Measurements from ENCODE around the gene NCKAP5.

Gene NCKAP5

DNA sequence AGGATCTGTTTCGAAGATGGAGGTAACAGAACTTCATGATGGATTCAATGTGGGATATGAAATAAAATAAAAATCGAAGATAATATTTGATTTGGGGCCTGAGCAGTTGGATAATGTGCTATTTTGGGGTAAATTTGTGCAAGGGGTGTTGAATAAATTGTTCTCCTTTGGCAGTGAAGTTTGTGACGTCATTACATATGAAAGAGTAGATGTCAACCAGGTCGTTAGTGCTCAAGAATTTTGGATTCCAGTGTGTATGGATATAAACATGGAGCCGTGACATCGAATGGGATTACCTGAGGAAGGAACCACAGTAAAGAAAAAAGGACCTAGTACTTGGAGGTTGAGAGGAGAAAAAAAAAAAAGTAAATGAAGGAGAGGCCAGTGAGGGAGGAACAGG lies 253.0 kb downstream of the NCKAP5 start:
- DNase-seq: no peak

DNA sequence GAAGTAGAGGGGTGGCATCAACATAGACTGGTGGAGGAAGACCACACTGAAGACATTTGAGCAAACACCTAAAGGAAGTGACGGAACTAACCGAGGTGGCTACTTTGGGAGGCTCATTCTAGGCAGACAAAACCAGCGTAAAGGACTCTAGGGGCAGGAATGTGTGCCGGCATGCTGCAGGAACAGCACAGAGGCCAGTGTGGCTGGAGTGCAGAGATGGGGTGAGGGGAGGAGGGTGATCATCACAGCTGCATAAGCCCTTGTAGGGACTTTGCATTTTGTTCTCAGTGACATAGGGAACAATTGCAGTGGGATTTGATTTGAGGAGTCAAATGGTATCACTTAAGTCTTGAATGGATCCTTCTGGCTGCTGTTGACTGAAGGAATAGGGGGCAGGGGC lies 253.5 kb downstream of the NCKAP5 start:
- DNase-seq: no peak

- DNase-seq: no peak
These were observed 256.1 kb downstream of the NCKAP5 start for GRCh38 chr2:133312038-133312729.

DNA sequence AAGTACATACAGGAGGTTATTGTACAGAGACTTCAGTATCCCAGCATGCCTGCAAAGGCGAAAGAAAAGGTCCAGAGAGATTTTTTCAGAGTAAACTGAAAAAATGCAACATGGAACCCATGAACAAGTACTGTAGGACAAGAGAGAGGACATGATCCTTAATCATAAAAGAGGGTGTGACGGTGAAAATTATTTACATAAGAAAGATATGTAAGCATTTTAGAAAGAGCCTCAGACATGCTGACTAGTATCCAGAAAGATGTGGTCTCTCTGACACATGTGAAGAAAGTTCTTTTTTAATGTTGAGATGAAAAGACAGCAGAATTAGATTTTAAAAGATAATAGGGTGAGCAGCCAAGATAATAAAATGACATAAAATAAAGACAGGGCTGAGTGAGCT lies 262.0 kb downstream of the NCKAP5 start:
- no peak for DNase-seq

GRCh38 chr2:133304344-133304743 lies 263.9 kb downstream of the NCKAP5 start:
- no peak for DNase-seq

DNA sequence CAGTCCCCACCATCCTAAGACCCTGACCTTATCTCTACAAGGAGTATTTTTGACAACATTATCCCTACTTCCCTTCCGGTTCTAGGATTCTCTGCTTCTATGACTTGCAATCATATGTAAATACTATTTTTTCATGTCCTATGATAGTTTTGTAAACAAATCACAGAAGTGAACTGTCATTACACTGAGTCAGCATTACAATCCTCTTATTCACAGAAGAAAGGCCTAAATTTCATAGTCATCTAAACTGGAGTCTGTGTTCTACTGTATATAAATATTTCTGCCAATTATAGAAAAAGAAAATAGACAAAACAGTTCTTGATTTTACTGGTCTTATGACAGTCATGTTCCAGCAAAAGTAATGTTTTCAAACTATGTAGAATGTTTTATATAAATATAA lies 265.1 kb downstream of the NCKAP5 start:
- DNase-seq: no peak

GRCh38 chr2:133296401-133296800 lies 271.9 kb downstream of the NCKAP5 start:
- no peak for DNase-seq

- DNase-seq: no peak
These were observed 274.5 kb downstream of the NCKAP5 start for GRCh38 chr2:133293544-133294353.

GRCh38 chr2:133292259-133292658 lies 276.0 kb downstream of the NCKAP5 start:
- DNase-seq: no peak

- DNase-seq: no peak
These were observed 280.6 kb downstream of the NCKAP5 start for GRCh38 chr2:133287709-133288108.

DNA sequence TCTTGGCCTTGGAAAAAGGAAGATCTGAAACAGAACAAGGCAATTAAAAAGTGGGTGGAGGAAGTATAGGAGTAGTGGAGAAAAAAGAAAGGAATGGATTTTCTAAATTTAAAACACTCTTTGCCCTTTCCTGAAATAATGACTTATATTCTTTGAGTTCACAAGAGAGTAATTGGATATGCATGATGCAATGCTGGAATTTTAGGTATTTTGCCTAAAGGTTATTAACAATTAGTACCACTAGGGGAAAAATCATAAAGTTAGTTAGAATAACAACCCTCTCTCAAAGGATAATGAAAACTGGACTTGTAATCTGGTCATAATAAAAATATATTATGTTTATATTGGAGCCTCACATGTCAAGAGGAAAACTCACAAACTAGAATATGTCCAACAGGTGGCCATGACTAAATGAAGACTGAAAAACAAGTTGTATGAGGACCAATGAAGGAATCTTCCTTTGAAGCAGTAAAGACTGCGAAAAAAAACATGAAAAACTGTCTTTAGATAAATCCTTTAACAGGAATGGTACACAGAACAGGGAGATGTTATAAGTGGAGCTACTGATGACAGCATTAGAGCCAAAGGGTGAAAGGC lies 281.8 kb downstream of the NCKAP5 start:
- no peak for DNase-seq

DNA sequence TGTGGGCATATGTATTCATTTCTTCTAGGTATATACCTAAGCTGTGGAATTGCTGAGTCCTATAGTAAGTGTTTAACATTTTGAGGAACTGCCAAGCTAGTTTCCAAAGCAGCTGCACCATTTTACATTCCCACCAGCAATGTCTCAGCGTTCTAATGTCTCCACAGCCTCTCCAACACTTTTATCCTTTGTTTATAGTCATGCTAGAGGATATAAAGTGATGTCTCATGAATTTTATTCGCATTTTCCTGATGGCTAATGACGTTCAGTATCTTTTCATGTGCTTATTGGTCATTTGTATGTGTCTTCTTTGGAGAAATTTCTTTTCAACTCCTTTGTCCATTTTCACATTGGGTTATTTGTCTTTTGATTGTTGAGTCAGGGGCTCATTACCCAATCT lies 295.2 kb downstream of the NCKAP5 start:
- DNase-seq: no peak

DNA sequence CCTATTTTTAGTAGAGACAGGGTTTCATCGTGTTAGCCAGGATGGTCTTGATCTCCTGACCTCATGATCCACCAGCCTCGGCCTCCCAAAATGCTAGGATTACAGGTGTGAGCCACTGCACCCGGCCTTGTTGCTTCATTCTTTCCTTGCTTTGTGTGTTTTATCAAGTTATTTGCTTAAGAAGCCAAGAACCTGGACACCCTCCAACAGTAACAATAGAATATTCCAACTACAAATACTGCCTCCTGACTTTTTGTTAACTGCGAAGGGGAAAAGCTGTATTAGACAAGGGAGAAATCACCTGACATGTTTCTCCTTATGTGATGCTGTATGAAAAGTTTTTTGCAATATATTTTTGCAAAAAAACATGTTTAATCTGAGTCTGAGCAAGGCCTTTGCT lies 297.2 kb downstream of the NCKAP5 start:
- no peak for DNase-seq

DNA sequence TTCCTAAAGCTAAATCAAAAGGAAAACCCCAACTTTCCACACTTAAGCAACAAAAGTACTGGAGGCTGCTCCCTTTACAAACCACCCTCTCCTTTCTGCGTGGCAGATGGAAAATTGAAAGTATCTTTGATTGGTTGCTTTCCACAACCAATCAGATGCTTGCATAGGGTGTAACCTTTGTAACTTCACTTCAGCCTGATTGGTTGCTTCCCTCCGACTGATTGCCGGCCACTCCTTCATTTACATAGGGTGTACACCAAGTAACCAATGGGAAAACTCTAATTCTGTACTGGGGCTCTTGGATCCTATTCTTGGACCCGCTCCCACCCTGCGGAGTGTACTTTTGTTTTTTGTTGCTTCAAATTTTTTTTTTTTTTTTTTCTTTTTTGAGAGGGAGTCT lies 297.7 kb downstream of the NCKAP5 start:
- DNase-seq: no peak

DNA sequence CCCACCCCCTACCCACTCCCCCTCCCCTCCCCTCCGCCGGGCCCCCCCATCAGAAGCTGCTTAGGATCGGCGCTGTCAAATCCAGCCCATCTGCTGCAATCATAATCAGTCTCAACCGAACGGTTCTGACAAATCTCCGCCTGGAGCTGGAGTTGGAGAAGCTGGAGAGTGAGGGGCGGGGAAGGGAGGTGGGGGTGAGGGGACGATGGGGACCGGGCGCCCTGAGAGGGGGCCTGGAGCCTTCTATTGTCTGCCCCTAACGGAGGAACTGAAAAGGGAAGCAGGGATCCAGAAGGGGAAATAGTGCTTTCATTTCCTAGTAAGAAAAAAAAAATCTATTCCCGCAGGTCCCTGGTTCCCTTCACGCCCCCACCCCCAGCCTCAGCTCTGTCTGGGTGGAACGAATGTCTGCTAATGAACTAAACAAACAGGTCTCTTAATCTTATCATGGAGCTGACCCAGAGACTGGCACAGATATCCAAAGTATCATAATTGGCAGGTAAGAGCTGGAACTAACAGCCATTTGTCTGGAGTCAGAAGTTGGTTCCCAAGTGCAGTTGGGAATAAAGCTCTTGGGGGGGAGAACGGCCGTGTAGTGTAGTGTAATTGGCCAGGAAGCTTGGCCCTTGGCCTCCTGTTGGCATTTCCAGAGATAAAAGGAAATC lies 301.2 kb downstream of the NCKAP5 start:
- DNase-seq: no peak

GRCh38 chr2:133266041-133266925 lies 302.0 kb downstream of the NCKAP5 start:
- DNase-seq: no peak

- DNase-seq: no peak
These were observed 302.8 kb downstream of the NCKAP5 start for GRCh38 chr2:133265432-133265949.

DNA sequence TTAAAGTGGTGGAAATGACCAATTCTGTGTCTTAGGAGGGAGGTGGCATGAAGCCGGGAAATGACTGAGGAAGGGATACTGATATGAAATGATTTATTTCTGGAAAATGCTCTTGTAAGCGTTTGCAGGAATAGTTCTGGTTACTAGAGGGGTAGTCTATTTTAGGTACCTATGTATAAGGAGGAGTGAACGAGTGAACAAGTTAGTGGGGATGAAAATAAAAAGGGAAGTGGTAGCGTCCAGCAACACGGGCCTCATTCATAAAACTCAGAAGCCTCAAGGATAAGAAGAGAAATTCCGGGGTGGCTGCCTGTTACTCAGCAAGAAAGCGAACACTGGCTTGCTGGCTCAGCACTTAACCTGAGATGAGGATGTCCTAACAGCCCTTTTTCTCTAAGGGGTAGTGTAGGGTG lies 303.3 kb downstream of the NCKAP5 start:
- no peak for DNase-seq

DNA sequence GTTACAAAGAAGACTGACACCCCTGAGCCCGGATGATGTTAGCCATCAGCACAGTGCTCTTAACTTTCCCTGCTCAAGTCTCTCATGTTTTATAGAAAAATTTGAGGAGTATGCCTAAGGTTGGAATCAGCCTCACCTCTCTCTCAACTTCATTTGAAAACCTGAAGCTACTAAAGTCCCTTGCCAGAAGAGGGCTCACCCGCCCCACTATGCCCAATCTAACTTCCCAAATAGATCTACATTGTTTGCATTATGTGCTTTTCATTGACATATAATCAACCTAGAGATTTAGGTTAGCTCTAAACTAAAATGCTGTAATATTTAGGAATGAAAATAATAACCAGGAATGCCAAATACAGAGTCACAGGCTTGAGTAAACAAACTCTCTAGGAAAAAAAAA lies 305.4 kb downstream of the NCKAP5 start:
- no peak for DNase-seq

DNA sequence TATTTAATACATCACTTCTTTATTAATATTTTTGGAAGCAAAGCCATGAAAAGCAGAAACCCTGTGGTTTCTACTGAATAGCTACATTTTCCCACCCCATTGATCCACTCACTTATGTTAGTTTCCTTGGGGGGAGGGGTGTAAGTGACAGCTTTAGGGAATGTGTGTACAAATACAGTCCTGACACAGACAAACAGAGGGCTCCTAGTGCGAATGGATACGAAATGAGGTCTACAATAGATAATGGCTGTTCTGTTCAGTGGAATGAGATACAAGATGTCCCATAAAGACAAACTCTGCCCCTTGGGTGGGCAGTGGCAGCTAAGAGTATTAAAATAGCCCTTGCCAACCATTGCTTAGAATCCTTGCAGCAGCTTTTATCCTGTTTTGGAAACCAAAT lies 312.9 kb downstream of the NCKAP5 start:
- no peak for DNase-seq

- DNase-seq: no peak
These were observed 314.5 kb downstream of the NCKAP5 start for GRCh38 chr2:133253793-133254192.

DNA sequence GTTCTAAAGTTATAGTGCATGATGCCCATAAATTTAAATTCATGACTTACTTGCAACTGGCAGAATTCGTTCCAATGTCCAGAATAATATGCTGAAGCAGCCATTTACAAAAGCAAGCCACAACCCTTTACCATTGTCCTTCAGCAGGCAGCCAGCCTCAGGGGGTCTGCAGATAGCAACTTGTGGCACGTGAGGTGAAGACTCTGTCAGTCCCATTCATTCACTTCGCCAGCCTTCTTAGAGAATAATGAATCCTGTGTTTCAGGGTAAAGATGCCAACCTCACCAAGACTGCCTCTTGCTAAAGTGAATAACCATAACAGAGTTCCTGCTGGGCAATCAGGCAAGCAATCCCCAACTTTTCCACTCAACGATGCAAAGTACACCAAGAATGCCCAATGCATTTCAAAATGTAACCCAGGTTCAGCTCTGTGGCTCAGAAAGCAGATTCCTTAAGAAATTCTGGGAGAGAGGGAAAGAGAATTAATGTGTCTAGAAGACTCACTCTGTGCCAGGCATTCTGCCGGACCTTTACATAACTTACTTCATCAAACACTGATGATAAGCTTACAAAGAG lies 315.4 kb downstream of the NCKAP5 start:
- DNase-seq: no peak

All from activated gamma-delta T cell treated with Interleukin-2 at 50 U/mL for 16 hours (primary cell).